ENCODE results near the gene NDP.

Gene NDP

GRCh38 chrX:43949669-43950068 is 23.5 kb downstream of the NDP start:
- H3K4me1 ChIP-seq (ENCODE audit: control insufficient read depth, insufficient read depth, low read length) = no peaks in the 10 kb centered on the region
- H3K27ac ChIP-seq (ENCODE audit: extremely low read depth, low read depth, low read length) = no peak overlapping the region
- no peaks in the 10 kb centered on the region for H3K36me3 ChIP-seq (ENCODE audit: control insufficient read depth in 2 of 2, insufficient read depth in 1 of 2, low read length in 2 of 2)
- no peak for TF ChIP-seq ZNF600 (tag by site-specific recombination; IDR thresholded peaks at IDR 0.05)
- peak; percentile 33; the same call in 1 of the 2 replicates for TF ChIP-seq CTCF (tag by site-specific recombination; IDR thresholded peaks at IDR 0.05)
- TF ChIP-seq, protein P1, sequence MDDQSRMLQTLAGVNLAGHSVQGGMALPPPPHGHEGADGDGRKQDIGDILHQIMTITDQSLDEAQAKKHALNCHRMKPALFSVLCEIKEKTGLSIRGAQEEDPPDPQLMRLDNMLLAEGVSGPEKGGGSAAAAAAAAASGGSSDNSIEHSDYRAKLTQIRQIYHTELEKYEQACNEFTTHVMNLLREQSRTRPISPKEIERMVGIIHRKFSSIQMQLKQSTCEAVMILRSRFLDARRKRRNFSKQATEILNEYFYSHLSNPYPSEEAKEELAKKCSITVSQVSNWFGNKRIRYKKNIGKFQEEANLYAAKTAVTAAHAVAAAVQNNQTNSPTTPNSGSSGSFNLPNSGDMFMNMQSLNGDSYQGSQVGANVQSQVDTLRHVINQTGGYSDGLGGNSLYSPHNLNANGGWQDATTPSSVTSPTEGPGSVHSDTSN (CRISPR knock-in tag; IDR thresholded peaks at IDR 0.05) = 0 out of 2 replicates have a peak, but pooled peaks have one; percentile 30
- TF ChIP-seq ZNF791 (tag by site-specific recombination; IDR thresholded peaks at IDR 0.05) = no peak
- peak; percentile 72; the same call in 1 of the 2 replicates for TF ChIP-seq TRIM28 (IDR thresholded peaks at IDR 0.05; ENCODE audit: borderline replicate concordance, low read length)
- no peak for TF ChIP-seq ZNF558 (tag by site-specific recombination; IDR thresholded peaks at IDR 0.05)
- no peaks in the 10 kb centered on the region for H3K9me3 ChIP-seq (ENCODE audit: control insufficient read depth, insufficient read depth, low read depth, low read length)
- ChIA-PET POLR2A (no interaction called here), CTCF (interaction anchor here (0.5 to 2.1 kb wide), 6 partner anchors 8 to 151 kb away, joined by 3 to 18 read pairs (median 4); no protein-coding TSS in a partner anchor)
- H3K4me3 ChIP-seq (ENCODE audit: low read depth, low read length) = no peak overlapping the region

- no peaks in the 10 kb centered on the region for H3K9me3 ChIP-seq (ENCODE audit: control insufficient read depth, insufficient read depth, low read depth, low read length)
- no peak overlapping the region for H3K4me3 ChIP-seq (ENCODE audit: low read depth, low read length)
- ChIA-PET POLR2A (no interaction called here), CTCF (interaction anchor here (0.6 to 3.2 kb wide), 4 partner anchors 17 to 180 kb away, joined by 3 to 20 read pairs (median 4); no protein-coding TSS in a partner anchor)
- H3K36me3 ChIP-seq (ENCODE audit: control insufficient read depth in 2 of 2, insufficient read depth in 1 of 2, low read length in 2 of 2) = no peaks in the 10 kb centered on the region
- no peaks in the 10 kb centered on the region for H3K4me1 ChIP-seq (ENCODE audit: control insufficient read depth, insufficient read depth, low read length)
- no peak overlapping the region for H3K27ac ChIP-seq (ENCODE audit: extremely low read depth, low read depth, low read length)
- TF ChIP-seq ZNF184 (tag by site-specific recombination; IDR thresholded peaks at IDR 0.05) (no peak), ZNF157 (tag by site-specific recombination; IDR thresholded peaks at IDR 0.05) (no peak), KLF10 (tag by site-specific recombination; IDR thresholded peaks at IDR 0.05) (no peak), ZNF221 (tag by site-specific recombination; IDR thresholded peaks at IDR 0.05; ENCODE audit: borderline replicate concordance) (no peak), ATF2 (tag by site-specific recombination; IDR thresholded peaks at IDR 0.05; ENCODE audit: low read depth) (no peak), ZNF37A (tag by site-specific recombination; IDR thresholded peaks at IDR 0.05) (no peak), REPIN1 (tag by site-specific recombination; IDR thresholded peaks at IDR 0.05; ENCODE audit: low read depth) (no peak), ZBTB21 (tag by site-specific recombination; IDR thresholded peaks at IDR 0.05) (no peak), ZNF529 (tag by site-specific recombination; IDR thresholded peaks at IDR 0.05; ENCODE audit: insufficient replicate concordance) (no peak), ZBTB1 (tag by site-specific recombination; IDR thresholded peaks at IDR 0.05) (no peak), GLIS2 (tag by site-specific recombination; IDR thresholded peaks at IDR 0.05) (no peak), ZNF670 (tag by site-specific recombination; IDR thresholded peaks at IDR 0.05; ENCODE audit: low read depth) (no peak), IKZF3 (tag by site-specific recombination; IDR thresholded peaks at IDR 0.05) (no peak), ZNF530 (tag by site-specific recombination; IDR thresholded peaks at IDR 0.05; ENCODE audit: low read depth) (no peak), RBAK (tag by site-specific recombination; IDR thresholded peaks at IDR 0.05) (no peak), KLF17 (tag by site-specific recombination; IDR thresholded peaks at IDR 0.05) (no peak)
- TF ChIP-seq, protein P2, sequence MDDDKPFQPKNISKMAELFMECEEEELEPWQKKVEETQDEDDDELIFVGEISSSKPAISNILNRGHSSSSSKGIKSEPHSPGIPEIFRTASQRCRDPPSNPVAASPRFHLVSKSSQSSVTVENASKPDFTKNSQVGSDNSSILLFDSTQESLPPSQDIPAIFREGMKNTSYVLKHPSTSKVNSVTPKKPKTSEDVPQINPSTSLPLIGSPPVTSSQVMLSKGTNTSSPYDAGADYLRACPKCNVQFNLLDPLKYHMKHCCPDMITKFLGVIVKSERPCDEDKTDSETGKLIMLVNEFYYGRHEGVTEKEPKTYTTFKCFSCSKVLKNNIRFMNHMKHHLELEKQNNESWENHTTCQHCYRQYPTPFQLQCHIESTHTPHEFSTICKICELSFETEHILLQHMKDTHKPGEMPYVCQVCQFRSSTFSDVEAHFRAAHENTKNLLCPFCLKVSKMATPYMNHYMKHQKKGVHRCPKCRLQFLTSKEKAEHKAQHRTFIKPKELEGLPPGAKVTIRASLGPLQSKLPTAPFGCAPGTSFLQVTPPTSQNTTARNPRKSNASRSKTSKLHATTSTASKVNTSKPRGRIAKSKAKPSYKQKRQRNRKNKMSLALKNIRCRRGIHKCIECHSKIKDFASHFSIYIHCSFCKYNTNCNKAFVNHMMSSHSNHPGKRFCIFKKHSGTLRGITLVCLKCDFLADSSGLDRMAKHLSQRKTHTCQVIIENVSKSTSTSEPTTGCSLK (tag by site-specific recombination; IDR thresholded peaks at IDR 0.05) = no peak
- TF ChIP-seq, protein P3, sequence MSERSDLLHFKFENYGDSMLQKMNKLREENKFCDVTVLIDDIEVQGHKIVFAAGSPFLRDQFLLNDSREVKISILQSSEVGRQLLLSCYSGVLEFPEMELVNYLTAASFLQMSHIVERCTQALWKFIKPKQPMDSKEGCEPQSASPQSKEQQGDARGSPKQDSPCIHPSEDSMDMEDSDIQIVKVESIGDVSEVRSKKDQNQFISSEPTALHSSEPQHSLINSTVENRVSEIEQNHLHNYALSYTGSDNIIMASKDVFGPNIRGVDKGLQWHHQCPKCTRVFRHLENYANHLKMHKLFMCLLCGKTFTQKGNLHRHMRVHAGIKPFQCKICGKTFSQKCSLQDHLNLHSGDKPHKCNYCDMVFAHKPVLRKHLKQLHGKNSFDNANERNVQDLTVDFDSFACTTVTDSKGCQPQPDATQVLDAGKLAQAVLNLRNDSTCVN (tag by site-specific recombination; optimal IDR thresholded peaks at IDR 0.05) = no peak
These were observed 32.2 kb downstream of the NDP start for GRCh38 chrX:43940816-43941474.
